ENCODE results near the gene BRME1.

The BRME1 gene

GRCh38 chr19:13861392-13861713 is 44.6 kb downstream of the BRME1 start:
- TF ChIP-seq CTCF (IDR thresholded peaks at IDR 0.05; ENCODE audit: low read depth, low read length, poor library complexity, severe bottlenecking): no peak
- no peak for TF ChIP-seq EZH2phosphoT487 (IDR thresholded peaks at IDR 0.05; ENCODE audit: borderline replicate concordance, low read length)
- Histone ChIP-seq H3K4me3 (ENCODE audit: low read length) (peak overlapping the region; percentile 73), H3K9me3 (ENCODE audit: control insufficient read depth, insufficient read depth, low read length) (no peaks in the 10 kb centered on the region), H3K4me1 (ENCODE audit: control insufficient read depth, low read length) (peaks cover 28% of the 10 kb centered on the region), H3K9me2 (replicated peaks; ENCODE audit: control insufficient read depth, low read length) (no peaks in the 10 kb centered on the region), H3K27me3 (ENCODE audit: control insufficient read depth, low read length) (peaks cover 19% of the 10 kb centered on the region), H3K27ac (ENCODE audit: low read depth, low read length) (peak overlapping the region; percentile 34; the same call in 1 of the 2 replicates), H3F3A (ENCODE audit: control insufficient read depth, insufficient read depth) (no peaks in the 10 kb centered on the region), H4K20me1 (ENCODE audit: control insufficient read depth, insufficient read depth, low read depth, low read length) (no peaks in the 10 kb centered on the region), H3K36me3 (ENCODE audit: control insufficient read depth, low read length) (no peaks in the 10 kb centered on the region), H3K79me2 (ENCODE audit: control insufficient read depth, low read length) (no peaks in the 10 kb centered on the region), H3K4me2 (ENCODE audit: low read length) (peak overlapping the region; percentile 88)

- TF ChIP-seq CTCF (IDR thresholded peaks at IDR 0.05; ENCODE audit: low read depth, low read length, poor library complexity, severe bottlenecking) (no peak), EZH2phosphoT487 (IDR thresholded peaks at IDR 0.05; ENCODE audit: borderline replicate concordance, low read length) (no peak)
- Histone ChIP-seq H3K9me2 (replicated peaks; ENCODE audit: control insufficient read depth, low read length) (no peaks in the 10 kb centered on the region), H3K79me2 (ENCODE audit: control insufficient read depth, low read length) (no peaks in the 10 kb centered on the region), H3K36me3 (ENCODE audit: control insufficient read depth, low read length) (no peaks in the 10 kb centered on the region), H3K4me3 (ENCODE audit: low read length) (peak overlapping the region; percentile 73), H3K9me3 (ENCODE audit: control insufficient read depth, insufficient read depth, low read length) (no peaks in the 10 kb centered on the region), H4K20me1 (ENCODE audit: control insufficient read depth, insufficient read depth, low read depth, low read length) (no peaks in the 10 kb centered on the region), H3F3A (ENCODE audit: control insufficient read depth, insufficient read depth) (no peaks in the 10 kb centered on the region), H3K27me3 (ENCODE audit: control insufficient read depth, low read length) (peaks cover 14% of the 10 kb centered on the region), H3K27ac (ENCODE audit: low read depth, low read length) (peak overlapping the region; percentile 34; the same call in 1 of the 2 replicates), H3K4me2 (ENCODE audit: low read length) (peak overlapping the region; percentile 88), H3K4me1 (ENCODE audit: control insufficient read depth, low read length) (peaks cover 23% of the 10 kb centered on the region)
Observed at GRCh38 chr19:13860679-13861391, 45.1 kb downstream of the BRME1 start.

- H3K27ac ChIP-seq (ENCODE audit: low read depth, low read length): no peak overlapping the region
- TF ChIP-seq CTCF (IDR thresholded peaks at IDR 0.05; ENCODE audit: low read depth, low read length, poor library complexity, severe bottlenecking): peak; percentile 24
- TF ChIP-seq EZH2phosphoT487 (IDR thresholded peaks at IDR 0.05; ENCODE audit: borderline replicate concordance, low read length): no peak
Observed at GRCh38 chr19:13859361-13859880, 46.5 kb downstream of the BRME1 start.

More at GRCh38 chr19:13859361-13859880, 46.5 kb downstream of the BRME1 start:
- no peak overlapping the region for H3K4me2 ChIP-seq (ENCODE audit: low read length)
- H3K4me1 ChIP-seq (ENCODE audit: control insufficient read depth, low read length): peaks cover 18% of the 10 kb centered on the region
- no peaks in the 10 kb centered on the region for H3K9me3 ChIP-seq (ENCODE audit: control insufficient read depth, insufficient read depth, low read length)
- no peaks in the 10 kb centered on the region for H4K20me1 ChIP-seq (ENCODE audit: control insufficient read depth, insufficient read depth, low read depth, low read length)
- peaks cover 6% of the 10 kb centered on the region for H3K27me3 ChIP-seq (ENCODE audit: control insufficient read depth, low read length)
- no peaks in the 10 kb centered on the region for H3K79me2 ChIP-seq (ENCODE audit: control insufficient read depth, low read length)
- no peaks in the 10 kb centered on the region for H3K9me2 ChIP-seq (replicated peaks; ENCODE audit: control insufficient read depth, low read length)
- no peaks in the 10 kb centered on the region for H3F3A ChIP-seq (ENCODE audit: control insufficient read depth, insufficient read depth)
- H3K4me3 ChIP-seq (ENCODE audit: low read length): no peak overlapping the region
- no peaks in the 10 kb centered on the region for H3K36me3 ChIP-seq (ENCODE audit: control insufficient read depth, low read length)

Data from DOHH2 (cell line).